GM12878 (cell line): ENCODE measurements around the gene TRIM28. TPM values are rescaled to one million over a fixed set of nuclear protein-coding genes. Genes with fewer than 3 reads are reported as not detected.

Experiments used
- GABPA ChIP-seq: IDR thresholded peaks from 2 replicates; pipeline ENCODE4 v1.6.1; 2014; ENCODE audit warnings: antibody characterized with exemption, low read depth, mild to moderate bottlenecking, inconsistent platforms
- SMAD5 ChIP-seq: IDR thresholded peaks from 2 replicates; pipeline ENCODE4 v1.6.1; 2016; ENCODE audit warnings: antibody characterized with exemption, low read depth
- SPI1 ChIP-seq: IDR thresholded peaks from 2 replicates; pipeline ENCODE4 v1.6.1; 2011; ENCODE audit warnings: low read depth, mild to moderate bottlenecking, low read length, moderate library complexity, borderline replicate concordance; ENCODE audit not compliant: insufficient read depth
- SRF ChIP-seq, 2 experiments: IDR thresholded peaks; 2 replicates each; pipeline ENCODE4 v1.6.1; 2011; ENCODE audit warnings: low read depth in 2 of 2, low read length in 2 of 2, mild to moderate bottlenecking in 1 of 2, moderate library complexity in 1 of 2
- polyA plus RNA-seq, 11 experiments: library from polyadenylated mRNA; depleted of rRNA in 4 of 11; unstranded in 6 of 11; stranded (reverse) in 5 of 11; fragments of >200 nt; fragmentation: Nextera tagmentation in 4 of 11; fragmentation: Illumina TruSeq in 1 of 11; extraction: Ambion mirVana in 4 of 11; extraction: Trizol in 1 of 11; gene quantifications; 1 replicate in 1 of 11; 2 replicates in 10 of 11; pipeline versions ENCODE4 v1.2.1 to v1.2.3, GENCODE V29; 2011 to 2016; ENCODE audit warnings: inconsistent platforms in 2 of 11, missing spikeins in 2 of 11, low read depth in 1 of 11
- total RNA-seq, 4 experiments: library from RNA; depleted of rRNA in 3 of 4; stranded (reverse); fragments of >200 nt in 3 of 4; fragmentation: Illumina TruSeq in 1 of 4; extraction: Trizol in 1 of 4; gene quantifications; 2 replicates each; pipeline versions ENCODE4 v1.2.1 to v1.2.3, GENCODE V29; 2013 to 2021
- TF ChIP-seq, protein P1 (sequence below): IDR thresholded peaks from 2 replicates; pipeline ENCODE4 v1.6.1; 2011; ENCODE audit warnings: borderline replicate concordance, low read depth, mild to moderate bottlenecking, moderate library complexity, low read length; ENCODE audit not compliant: insufficient read depth, poor library complexity, severe bottlenecking
- TF ChIP-seq, protein P2 (sequence below): IDR thresholded peaks from 2 replicates; pipeline ENCODE4 v1.6.1; 2012; ENCODE audit warnings: low read depth, low read length, improper control_type of control experiment
- TF ChIP-seq, protein P3 (sequence below): fragments of 450-650 bp; formaldehyde crosslinking; IDR thresholded peaks from 2 replicates; pipeline ENCODE4 v1.5.0; 2022; ENCODE audit warnings: mild to moderate bottlenecking, missing genetic modification characterization

TRIM28 gene
- total and polyA plus RNA-seq, 10 of the 15 experiments (the other 5 are each of a cell fraction or from before 2014, with no cell fraction given): 5.0 to 650 (median 296) TPM

DNA sequence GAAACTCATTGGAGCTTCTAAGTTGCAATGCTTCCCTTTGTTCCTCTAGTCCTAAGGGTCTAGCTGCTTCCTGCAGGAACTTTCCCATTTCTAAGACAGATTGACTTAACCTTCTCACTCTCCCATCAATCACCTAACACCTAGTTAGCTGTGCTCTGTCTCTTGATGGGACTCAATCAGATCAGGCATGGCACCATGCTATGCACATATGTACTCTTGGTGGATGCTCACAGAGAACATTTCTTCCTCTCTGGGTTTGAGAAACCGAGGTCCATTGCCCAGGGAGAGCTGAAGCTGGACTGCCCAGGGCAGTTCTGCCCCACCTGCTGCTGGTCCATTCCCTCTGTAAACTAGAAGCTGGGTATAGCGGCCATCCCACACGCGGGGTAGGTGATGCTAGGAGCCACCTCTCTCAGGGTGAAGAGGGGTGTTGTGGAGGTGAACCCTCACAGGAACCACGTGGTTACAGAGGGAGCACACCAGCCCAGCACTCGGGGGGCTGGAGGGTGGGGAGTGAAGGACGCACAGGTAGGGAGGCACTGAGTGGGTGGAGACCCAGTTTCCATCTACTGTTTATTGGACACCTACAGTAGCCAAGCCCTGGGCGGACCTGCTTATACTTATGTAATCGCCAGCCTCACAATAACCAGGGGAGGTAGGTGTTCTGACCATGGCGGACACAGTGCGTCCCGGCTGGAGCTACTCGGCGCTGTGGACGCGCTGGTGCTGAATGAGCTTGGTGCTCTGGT lies 17.7 kb downstream of the TRIM28 start (continued):
- TF ChIP-seq, protein P1, sequence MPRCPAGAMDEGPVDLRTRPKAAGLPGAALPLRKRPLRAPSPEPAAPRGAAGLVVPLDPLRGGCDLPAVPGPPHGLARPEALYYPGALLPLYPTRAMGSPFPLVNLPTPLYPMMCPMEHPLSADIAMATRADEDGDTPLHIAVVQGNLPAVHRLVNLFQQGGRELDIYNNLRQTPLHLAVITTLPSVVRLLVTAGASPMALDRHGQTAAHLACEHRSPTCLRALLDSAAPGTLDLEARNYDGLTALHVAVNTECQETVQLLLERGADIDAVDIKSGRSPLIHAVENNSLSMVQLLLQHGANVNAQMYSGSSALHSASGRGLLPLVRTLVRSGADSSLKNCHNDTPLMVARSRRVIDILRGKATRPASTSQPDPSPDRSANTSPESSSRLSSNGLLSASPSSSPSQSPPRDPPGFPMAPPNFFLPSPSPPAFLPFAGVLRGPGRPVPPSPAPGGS: no peak
- TF ChIP-seq, protein P2, sequence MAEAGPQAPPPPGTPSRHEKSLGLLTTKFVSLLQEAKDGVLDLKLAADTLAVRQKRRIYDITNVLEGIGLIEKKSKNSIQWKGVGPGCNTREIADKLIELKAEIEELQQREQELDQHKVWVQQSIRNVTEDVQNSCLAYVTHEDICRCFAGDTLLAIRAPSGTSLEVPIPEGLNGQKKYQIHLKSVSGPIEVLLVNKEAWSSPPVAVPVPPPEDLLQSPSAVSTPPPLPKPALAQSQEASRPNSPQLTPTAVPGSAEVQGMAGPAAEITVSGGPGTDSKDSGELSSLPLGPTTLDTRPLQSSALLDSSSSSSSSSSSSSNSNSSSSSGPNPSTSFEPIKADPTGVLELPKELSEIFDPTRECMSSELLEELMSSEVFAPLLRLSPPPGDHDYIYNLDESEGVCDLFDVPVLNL: no peak
- TF ChIP-seq SMAD5 (no peak), SPI1 (no peak), GABPA (no peak), SRF (IDR thresholded peaks at IDR 0.05; ENCODE audit: low read depth in 2 of 2, low read length in 2 of 2) (no peak)
- TF ChIP-seq, protein P3, sequence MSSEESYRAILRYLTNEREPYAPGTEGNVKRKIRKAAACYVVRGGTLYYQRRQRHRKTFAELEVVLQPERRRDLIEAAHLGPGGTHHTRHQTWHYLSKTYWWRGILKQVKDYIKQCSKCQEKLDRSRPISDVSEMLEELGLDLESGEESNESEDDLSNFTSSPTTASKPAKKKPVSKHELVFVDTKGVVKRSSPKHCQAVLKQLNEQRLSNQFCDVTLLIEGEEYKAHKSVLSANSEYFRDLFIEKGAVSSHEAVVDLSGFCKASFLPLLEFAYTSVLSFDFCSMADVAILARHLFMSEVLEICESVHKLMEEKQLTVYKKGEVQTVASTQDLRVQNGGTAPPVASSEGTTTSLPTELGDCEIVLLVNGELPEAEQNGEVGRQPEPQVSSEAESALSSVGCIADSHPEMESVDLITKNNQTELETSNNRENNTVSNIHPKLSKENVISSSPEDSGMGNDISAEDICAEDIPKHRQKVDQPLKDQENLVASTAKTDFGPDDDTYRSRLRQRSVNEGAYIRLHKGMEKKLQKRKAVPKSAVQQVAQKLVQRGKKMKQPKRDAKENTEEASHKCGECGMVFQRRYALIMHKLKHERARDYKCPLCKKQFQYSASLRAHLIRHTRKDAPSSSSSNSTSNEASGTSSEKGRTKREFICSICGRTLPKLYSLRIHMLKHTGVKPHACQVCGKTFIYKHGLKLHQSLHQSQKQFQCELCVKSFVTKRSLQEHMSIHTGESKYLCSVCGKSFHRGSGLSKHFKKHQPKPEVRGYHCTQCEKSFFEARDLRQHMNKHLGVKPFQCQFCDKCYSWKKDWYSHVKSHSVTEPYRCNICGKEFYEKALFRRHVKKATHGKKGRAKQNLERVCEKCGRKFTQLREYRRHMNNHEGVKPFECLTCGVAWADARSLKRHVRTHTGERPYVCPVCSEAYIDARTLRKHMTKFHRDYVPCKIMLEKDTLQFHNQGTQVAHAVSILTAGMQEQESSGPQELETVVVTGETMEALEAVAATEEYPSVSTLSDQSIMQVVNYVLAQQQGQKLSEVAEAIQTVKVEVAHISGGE: no peak
